DMS79 (cell line): ENCODE data around the gene RBBP8NL.
"Not testable (repeated sequence)": the region's sequence is repeated elsewhere in the genome, so short reads cannot be mapped to it uniquely, and the experiment has no call there.

ENCODE experiments used
- DNase-seq: peaks from one replicate; lab custom pipeline; 2025; lab: John Stamatoyannopoulos, UW

Gene RBBP8NL

GRCh38 chr20:62376112-62377063 lies 51.0 kb downstream of the RBBP8NL start:
- DNase-seq = no peak

DNA sequence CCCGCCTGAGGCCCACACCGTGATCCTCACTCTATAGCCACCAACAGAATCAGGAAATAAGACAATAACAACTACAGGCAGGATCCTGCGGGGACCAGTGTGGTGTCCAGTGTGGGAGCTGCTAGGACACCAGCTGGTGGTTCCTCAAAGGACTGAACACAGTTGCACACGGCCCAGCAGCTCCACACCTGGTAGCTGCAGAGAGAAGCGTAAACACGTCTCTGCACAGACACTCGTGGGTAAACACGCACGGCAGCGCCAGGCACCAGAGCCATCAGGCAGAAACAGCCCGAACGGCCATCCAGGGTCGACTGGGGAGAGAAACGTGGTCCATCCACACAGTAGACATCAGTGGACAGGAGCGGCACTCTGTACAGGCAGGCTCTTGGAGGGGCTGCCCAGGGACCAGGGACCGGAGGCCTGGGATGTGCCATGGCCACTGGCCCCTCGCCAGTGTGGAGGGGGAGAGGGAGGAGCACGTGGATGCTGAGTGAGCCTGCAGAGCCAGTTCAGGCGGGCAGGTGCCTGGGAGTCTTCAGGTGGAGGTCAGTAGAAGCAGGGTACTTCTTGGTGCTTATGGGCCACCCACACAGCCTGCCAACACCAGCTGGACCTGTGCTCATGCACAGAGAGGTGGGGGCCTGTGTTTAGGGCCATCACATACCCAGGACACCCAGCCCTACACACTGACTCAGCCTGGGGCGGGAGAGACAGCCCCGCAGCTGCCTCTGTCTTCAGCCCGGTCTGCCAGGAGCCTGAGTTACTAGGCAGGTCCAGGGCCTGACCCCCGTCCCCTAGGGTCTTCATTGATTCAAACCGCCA lies 52.8 kb downstream of the RBBP8NL start:
- DNase-seq = no peak

DNA sequence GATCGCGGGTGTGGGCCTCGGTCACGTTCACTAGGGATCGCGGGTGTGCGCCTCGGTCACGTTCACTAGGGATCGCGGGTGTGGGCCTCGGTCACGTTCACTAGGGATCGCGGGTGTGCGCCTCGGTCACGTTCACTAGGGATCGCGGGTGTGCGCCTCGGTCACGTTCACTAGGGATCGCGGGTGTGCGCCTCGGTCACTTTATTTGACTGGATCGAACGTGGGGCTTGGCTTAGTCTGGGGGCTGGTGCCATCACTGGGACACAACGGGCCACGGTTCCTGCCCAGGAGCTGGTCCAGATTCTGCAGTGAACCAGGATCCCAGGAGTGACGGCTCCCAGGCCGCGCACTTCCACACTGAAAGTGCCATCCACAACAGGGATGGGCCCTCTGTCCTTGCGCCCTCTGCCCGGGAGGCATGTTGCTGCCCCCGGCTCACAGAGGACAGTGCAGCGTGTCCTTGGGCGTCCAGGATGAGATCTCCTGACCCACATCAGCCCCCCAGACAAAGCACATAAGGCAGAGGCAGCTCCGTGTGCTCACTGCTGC lies 53.6 kb downstream of the RBBP8NL start:
- not testable (repeated sequence) for DNase-seq

DNA sequence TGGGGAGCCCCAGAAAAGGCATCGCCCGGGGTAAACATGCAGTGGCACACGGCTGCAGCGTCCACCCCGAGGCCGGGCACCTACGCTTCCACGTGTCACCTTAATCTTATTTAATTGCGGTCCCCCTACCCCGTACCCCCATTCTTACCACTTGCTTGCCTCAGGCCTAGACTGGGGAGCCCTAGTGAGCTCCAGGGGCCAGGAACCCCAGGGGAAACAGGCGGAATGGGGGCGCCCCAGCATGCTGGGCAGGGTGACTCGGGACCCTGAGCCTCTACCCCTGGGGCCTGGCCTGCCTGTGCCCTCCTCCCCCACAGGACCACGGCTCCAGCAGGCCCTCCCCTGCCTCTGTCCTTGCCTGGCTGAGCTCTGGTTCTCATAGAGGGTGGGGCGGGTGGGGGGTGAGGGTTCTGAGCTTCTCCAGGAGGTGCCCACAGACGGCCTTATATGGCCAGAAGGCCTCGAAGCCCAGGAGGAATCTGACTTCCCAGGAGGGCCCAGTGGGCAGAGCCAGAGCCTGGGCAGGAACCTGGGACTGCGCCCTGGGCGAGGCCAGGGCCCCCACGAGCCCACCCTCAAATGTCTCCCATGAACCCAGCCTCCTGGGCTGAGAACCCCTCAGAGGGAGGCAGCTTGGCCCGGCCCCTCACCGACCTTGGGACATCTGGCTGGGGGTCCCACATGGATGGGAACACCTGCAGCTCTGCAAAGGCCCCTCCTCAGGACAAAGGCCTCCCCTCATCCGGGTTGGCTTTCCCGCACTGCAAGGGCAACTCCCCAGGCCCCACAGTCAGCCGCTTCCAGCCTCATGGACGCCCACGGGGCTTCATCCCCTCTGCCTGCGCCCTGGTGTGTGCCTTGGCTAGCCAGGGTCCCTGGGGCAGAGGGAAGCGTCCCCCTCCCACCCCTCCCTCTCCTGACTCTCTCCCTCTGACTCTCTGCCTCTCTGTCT lies 55.0 kb downstream of the RBBP8NL start:
- DNase-seq = no peak

- no peak for DNase-seq
Measured at GRCh38 chr20:62371588-62372041, 55.7 kb downstream of the RBBP8NL start.

DNA sequence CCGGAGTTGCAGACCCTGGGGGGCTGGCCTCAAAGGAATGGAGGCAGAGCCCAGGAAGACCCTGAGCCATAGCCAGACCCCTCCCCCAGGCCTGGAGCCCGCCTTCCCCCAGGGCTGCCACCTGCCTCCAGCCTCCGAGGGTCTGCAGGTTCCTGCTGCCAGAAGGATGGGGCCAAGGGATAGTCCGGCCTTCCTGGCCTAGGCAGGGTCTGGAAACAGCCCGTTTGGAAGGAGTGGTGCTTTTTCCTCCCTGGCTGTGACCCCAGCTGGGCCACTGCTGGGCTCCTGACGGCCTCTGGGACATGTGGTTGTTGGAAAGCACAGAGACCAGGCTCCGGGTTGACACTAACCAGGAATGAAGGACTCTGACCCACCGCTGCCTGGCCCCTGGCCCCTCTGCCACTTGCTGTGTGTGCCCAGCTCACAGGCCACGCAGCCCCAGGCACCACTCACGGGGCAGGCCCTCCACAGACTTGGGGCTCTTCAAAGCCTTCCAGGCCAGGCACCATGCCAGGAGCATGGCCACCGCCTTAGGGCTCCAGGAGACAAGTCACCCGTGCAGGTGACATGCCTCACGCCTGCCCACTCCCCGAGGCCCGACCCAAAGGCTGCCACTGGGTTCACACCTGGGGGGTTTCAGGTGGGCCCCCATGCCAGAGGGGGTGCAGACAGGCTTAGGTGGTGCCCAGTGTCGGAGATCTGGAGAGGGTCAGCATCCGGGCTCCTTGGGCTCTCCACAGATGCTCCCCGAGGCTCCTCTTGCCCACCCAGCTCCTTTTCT lies 56.3 kb downstream of the RBBP8NL start:
- DNase-seq = peak; percentile 41

GRCh38 chr20:62370115-62370806 lies 57.1 kb downstream of the RBBP8NL start:
- DNase-seq = no peak

DNA sequence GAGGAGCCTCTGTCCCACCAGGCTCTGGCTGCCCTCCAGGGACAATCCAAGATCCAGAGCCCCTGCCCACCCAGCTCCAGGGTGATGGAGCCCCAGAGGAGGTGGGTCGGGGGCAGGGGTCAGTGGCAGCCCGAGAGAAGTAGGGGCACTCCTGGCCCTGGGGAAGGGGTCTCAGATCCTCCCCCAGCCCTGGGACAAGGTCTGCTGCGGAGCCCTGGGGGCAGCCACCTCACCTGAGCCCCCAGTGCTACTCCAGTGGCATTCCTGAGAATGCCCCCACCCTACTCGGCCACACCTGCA lies 57.6 kb downstream of the RBBP8NL start:
- no peak for DNase-seq

- DNase-seq = no peak
Measured at GRCh38 chr20:62368976-62369814, 58.1 kb downstream of the RBBP8NL start.

GRCh38 chr20:62368392-62368975 lies 58.9 kb downstream of the RBBP8NL start:
- DNase-seq = peak; percentile 31

DNA sequence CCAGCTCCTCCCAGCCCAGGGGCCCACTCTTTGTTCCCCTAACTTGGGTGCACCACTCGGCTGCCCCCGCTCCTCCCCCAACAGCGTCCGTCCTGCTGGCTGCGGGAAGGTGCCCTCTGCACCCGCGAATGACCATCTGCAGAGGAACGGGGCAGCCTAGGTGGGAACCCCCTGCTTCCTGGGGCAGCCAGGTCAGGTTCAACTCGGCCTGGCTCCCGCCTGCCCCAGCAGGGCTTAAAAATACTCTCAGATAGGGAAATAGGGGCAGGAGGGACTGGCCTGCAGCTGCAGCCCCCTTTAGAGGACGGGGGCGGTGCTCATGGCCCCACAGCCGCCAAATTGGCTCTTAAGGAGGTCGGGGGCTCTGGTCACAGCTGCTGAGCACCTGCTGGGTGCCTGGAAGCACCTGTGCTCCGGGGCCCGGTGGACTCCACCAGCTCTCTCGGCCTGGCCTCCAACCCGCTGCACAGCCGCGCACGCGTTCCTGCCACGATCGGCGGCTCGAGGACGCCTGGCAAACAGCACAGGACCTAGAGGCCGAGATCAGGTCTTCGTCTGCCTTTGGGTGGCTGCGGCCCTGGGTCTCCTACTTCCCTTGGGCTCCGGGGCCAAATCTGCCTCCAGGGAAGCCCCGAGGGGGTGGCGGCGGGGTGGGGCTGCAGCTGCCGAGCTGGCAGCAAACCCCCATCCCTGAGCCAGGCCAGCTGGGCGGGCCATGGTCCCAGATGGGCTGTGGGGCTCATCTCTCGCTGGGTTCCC lies 59.5 kb downstream of the RBBP8NL start:
- DNase-seq = peak; percentile 63

DNA sequence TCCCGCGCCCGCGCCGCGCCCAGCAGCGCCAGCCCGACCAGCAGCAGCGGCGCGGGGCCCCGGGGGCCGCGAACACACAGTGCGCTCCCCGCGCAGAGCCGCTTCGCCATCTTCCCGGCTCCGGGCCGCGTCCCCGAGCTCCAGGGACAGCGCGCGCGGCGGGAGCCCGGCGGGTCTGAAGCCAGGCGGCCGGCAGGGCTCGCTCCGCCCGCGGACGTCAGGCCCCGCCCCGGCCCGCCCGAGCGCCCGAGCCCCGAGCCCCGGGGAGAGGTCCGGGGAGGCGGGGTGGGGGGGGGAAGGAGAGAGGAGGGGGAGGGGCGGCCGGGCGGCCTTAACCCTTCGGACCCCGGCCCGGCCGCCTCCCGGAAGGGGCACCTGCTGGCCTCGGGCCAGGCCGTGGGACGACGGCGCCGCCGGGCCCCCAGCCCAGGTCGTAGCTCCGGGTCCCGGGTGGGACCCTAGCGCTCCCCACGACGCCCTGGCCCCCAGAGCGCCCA lies 60.2 kb downstream of the RBBP8NL start, which contains the start of gene LAMA5:
Gene LAMA5 (minus strand): TSS at position 177 of the 497 bp plus-strand sequence. CDS start 67 bp downstream, at position 110.
- no peak for DNase-seq

- DNase-seq = peak; percentile 41
Measured at GRCh38 chr20:62366370-62367135, 60.8 kb downstream of the RBBP8NL start.

DNA sequence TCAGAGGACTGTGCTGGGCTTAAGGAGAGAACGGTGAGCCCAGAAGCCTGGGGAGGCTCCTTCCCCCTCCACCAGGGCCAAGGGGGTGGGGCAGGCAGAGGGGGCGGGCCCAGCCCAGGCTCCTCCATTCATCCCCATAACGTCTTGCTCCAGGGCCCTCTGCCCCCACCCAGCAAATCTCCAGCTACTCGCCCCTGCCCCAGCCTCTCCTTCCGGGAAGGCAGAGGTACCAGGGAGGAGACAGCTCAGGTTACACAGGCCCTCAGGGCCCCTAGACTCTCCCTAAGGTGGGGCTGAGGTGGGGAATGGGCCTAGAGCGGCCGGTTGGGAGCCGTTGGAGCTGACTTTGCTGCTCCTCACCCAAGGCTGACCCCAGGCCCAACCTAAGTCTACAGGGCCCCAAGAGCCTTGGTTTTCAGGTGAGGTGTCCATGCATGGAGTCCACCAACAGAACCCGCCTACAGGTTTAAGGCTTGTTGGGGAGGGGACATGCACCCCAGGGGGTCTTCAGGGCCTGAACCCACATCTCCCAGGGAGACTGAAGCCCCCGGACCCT lies 61.4 kb downstream of the RBBP8NL start:
- DNase-seq = peak; percentile 44

DNA sequence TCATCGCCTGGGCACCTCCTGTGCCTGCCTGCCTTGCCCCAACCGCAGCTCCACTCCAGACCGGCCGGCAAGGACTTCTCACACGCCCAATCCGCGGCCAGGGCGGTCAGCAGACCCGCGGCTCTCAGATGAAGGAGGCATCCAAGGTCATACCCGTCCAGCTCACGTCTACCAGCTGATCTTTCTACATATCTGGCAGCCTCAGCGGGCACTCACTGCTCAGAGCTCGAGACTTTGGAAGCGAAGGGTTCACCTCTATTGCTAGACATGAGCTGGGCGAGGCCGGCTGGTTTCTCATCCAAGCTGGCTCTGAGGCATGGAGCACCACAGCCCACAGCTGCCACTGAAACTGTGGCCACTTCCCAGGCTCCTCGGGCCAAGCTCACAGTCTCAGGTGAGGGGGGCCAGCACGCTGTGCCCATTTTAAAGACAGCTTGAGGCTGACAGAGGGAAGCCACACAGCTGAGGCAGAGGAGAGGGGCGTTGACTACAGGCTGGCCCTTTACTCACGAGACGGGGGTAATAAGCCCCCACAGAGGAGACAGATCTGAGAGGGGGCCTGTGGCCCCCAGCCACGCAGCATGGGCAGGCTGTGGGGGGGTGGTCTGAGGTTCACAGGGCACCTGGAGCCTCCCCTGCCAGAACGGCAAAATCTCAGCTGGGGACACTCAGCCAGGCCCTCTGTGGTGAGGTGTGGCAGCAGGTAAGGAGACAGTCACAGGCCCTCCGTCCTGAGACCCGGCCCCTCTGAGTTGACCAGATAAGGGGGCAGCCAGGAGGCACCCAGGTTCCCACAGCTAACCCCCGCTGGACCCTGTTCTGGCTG lies 62.2 kb downstream of the RBBP8NL start:
- DNase-seq = no peak
